ENCODE results near the gene JMJD8. TPM values are rescaled to one million over a fixed set of nuclear protein-coding genes. Genes with fewer than 3 reads are reported as not detected.

JMJD8 gene
- total and polyA plus RNA-seq, 10 of the 15 experiments (the other 5 are each of a cell fraction or from before 2014, with no cell fraction given), result 1.00 to 50.4 (median 30.7) TPM

- TF ChIP-seq BCLAF1 (IDR thresholded peaks at IDR 0.05), result peak; percentile 62
- peak; percentile 57; the same call in 1 of the 2 replicates for TF ChIP-seq CREB1 (IDR thresholded peaks at IDR 0.05; ENCODE audit: low read depth)
- TF ChIP-seq SUZ12 (IDR thresholded peaks at IDR 0.05; ENCODE audit: unreplicated experiment), result no peak
- no peak for TF ChIP-seq ZZZ3 (IDR thresholded peaks at IDR 0.05; ENCODE audit: control insufficient read depth, insufficient read length, low read depth)
- TF ChIP-seq MYB (IDR thresholded peaks at IDR 0.05; ENCODE audit: borderline replicate concordance, low read depth, low read length), result no peak
- TF ChIP-seq PRDM15 (CRISPR knock-in tag; IDR thresholded peaks at IDR 0.05), result no peak
- TF ChIP-seq ZNF592 (IDR thresholded peaks at IDR 0.05), result peak; percentile 96
- TF ChIP-seq JUNB (IDR thresholded peaks at IDR 0.05), result no peak
- TF ChIP-seq ZNF687 (IDR thresholded peaks at IDR 0.05), result peak; percentile 81
- TF ChIP-seq TCF3 (IDR thresholded peaks at IDR 0.05; ENCODE audit: borderline replicate concordance, insufficient read depth, low read depth, low read length), result no peak
These were observed 16.2 kb downstream of the JMJD8 start, which contains the start of gene RHOT2 (continued) for GRCh38 chr16:667780-668518.
